GM18858 (cell line): ENCODE results near the gene NFKBIL1.
A peak's percentile ranks its signal among the peaks of the same experiment; 100 is the strongest.

ENCODE experiments used
- ATAC-seq: cut with Tn5 transposase; IDR thresholded peaks from one replicate; pipeline ENCODE4 v1.9.1; 2021; ENCODE audit not compliant: unreplicated experiment

The NFKBIL1 gene

GRCh38 chr6:31559606-31559957, 12.2 kb downstream of the NFKBIL1 start:
- ATAC-seq = no peak

GRCh38 chr6:31559958-31560696, 12.7 kb downstream of the NFKBIL1 start:
- ATAC-seq = peak; percentile 52

DNA sequence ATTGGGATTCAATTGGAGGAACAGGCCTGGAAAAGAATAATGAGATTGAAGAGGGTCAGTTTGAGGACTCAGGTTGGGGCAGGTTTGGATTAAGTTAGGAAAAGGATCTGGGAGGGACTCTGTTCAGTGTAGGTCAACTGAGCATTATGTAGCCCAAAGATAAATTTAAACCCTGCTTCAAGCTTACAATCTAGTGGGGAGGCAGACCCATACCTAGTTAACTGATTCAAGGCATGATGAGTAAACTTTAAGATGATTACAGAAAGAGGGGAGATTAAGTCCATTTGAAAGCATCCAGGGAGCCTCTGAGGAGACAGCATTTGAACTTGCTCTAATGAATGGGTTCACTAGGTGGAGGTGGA, 13.3 kb downstream of the NFKBIL1 start:
- no peak for ATAC-seq

- no peak for ATAC-seq
Measured at GRCh38 chr6:31567531-31568370, 20.3 kb downstream of the NFKBIL1 start.

GRCh38 chr6:31568537-31568961, 21.1 kb downstream of the NFKBIL1 start:
- peak; percentile 51 for ATAC-seq

GRCh38 chr6:31569861-31570536, 22.6 kb downstream of the NFKBIL1 start:
- ATAC-seq = no peak

- ATAC-seq = no peak
Measured at GRCh38 chr6:31572041-31572911, 24.9 kb downstream of the NFKBIL1 start, which contains the start of gene LTA. LTA (plus strand) TSS chr6:31572289; CDS start chr6:31572743, 454 bp downstream.

GRCh38 chr6:31573239-31574105, 26.1 kb downstream of the NFKBIL1 start:
- ATAC-seq = no peak

- no peak for ATAC-seq
Measured at GRCh38 chr6:31574106-31575061, 27.0 kb downstream of the NFKBIL1 start.

GRCh38 chr6:31575335-31575901, 28.0 kb downstream of the NFKBIL1 start, which contains the start of gene TNF:
TNF (plus strand) TSS chr6:31575565; CDS start chr6:31575742, 177 bp downstream.
- no peak for ATAC-seq

- no peak for ATAC-seq
Measured at GRCh38 chr6:31575952-31576685, 28.7 kb downstream of the NFKBIL1 start.

DNA sequence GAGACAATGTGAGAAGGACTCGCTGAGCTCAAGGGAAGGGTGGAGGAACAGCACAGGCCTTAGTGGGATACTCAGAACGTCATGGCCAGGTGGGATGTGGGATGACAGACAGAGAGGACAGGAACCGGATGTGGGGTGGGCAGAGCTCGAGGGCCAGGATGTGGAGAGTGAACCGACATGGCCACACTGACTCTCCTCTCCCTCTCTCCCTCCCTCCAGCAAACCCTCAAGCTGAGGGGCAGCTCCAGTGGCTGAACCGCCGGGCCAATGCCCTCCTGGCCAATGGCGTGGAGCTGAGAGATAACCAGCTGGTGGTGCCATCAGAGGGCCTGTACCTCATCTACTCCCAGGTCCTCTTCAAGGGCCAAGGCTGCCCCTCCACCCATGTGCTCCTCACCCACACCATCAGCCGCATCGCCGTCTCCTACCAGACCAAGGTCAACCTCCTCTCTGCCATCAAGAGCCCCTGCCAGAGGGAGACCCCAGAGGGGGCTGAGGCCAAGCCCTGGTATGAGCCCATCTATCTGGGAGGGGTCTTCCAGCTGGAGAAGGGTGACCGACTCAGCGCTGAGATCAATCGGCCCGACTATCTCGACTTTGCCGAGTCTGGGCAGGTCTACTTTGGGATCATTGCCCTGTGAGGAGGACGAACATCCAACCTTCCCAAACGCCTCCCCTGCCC, 29.6 kb downstream of the NFKBIL1 start:
- no peak for ATAC-seq

DNA sequence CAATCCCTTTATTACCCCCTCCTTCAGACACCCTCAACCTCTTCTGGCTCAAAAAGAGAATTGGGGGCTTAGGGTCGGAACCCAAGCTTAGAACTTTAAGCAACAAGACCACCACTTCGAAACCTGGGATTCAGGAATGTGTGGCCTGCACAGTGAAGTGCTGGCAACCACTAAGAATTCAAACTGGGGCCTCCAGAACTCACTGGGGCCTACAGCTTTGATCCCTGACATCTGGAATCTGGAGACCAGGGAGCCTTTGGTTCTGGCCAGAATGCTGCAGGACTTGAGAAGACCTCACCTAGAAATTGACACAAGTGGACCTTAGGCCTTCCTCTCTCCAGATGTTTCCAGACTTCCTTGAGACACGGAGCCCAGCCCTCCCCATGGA, 30.2 kb downstream of the NFKBIL1 start:
- no peak for ATAC-seq

DNA sequence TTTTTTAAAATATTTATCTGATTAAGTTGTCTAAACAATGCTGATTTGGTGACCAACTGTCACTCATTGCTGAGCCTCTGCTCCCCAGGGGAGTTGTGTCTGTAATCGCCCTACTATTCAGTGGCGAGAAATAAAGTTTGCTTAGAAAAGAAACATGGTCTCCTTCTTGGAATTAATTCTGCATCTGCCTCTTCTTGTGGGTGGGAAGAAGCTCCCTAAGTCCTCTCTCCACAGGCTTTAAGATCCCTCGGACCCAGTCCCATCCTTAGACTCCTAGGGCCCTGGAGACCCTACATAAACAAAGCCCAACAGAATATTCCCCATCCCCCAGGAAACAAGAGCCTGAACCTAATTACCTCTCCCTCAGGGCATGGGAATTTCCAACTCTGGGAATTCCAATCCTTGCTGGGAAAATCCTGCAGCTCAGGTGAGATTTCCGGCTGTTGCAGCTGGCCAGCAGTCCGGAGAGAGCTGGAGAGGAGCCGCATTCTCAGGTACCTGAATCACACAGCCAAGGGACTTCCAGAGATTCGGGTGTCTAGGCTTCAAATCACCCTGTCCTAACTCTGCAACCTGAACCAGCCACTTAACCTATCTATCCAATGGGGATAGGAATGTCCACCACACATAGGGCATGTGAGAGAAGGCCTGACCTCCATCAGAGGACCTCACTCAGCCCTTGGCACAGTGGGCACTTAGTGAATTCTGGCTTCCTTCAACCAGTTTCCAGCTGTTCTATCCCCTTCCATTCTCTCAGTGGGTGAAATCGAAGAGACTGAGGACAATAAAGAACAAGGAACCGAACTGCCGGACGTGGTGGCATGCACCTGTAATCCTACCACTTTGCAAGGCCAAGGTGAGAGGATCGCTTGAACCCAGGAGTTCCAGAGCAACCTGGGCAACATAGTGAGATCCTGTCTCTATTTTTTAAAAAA, 31.0 kb downstream of the NFKBIL1 start:
- no peak for ATAC-seq

- no peak for ATAC-seq
Measured at GRCh38 chr6:31579119-31579505, 31.7 kb downstream of the NFKBIL1 start.
